Astrocyte (in vitro differentiated cells and primary cell): ENCODE data around the gene AP2B1. TPM values are rescaled to one million over a fixed set of nuclear protein-coding genes. Genes with fewer than 3 reads are reported as not detected.
A peak's percentile ranks its signal among the peaks of the same experiment; 100 is the strongest.

Experiments
- DNase-seq: peaks from one replicate; pipeline ENCODE4 v3.0.0-alpha.2; 2010; ENCODE audit warnings: low read depth
- FAIRE-seq: peaks from 2 replicates; lab custom pipeline; 2011; peaks lifted over from hg19 to GRCh38; lab: Jason Lieb, UNC
- H2AFZ ChIP-seq: 2 replicates; pipeline ENCODE4 v1.6.0; 2012; ENCODE audit warnings: low read depth, low read length, inconsistent platforms
- H3K27ac ChIP-seq: 2 replicates; pipeline ENCODE4 v1.5.1; 2011; ENCODE audit warnings: low read depth, low read length, inconsistent platforms
- H3K27me3 ChIP-seq: 2 replicates; pipeline ENCODE4 v1.6.0; 2011; ENCODE audit warnings: low read length, inconsistent platforms; ENCODE audit not compliant: insufficient read depth
- H3K36me3 ChIP-seq: 2 replicates; pipeline ENCODE4 v1.5.1; 2011; ENCODE audit warnings: low read length, inconsistent platforms; ENCODE audit not compliant: insufficient read depth
- H3K4me1 ChIP-seq: 2 replicates; pipeline ENCODE4 v1.5.1; 2011; ENCODE audit warnings: low read length, inconsistent platforms; ENCODE audit not compliant: insufficient read depth
- H3K4me2 ChIP-seq: 2 replicates; pipeline ENCODE4 v1.6.0; 2012; ENCODE audit warnings: low read length, inconsistent platforms
- H3K4me3 ChIP-seq: 2 replicates; pipeline ENCODE4 v1.5.1; 2011; ENCODE audit warnings: low read depth, mild to moderate bottlenecking, low read length, inconsistent platforms; ENCODE audit not compliant: insufficient read depth
- H3K79me2 ChIP-seq: 2 replicates; pipeline ENCODE4 v1.6.0; 2012; ENCODE audit warnings: mild to moderate bottlenecking, low read length, inconsistent platforms; ENCODE audit not compliant: insufficient read depth
- H3K9ac ChIP-seq: 2 replicates; pipeline ENCODE4 v1.6.0; 2012; ENCODE audit warnings: mild to moderate bottlenecking, low read length, inconsistent platforms
- H3K9me3 ChIP-seq: 2 replicates; pipeline ENCODE4 v1.5.1; 2012; ENCODE audit warnings: low read depth, mild to moderate bottlenecking, low read length, inconsistent platforms; ENCODE audit not compliant: insufficient read depth
- H4K20me1 ChIP-seq: 2 replicates; pipeline ENCODE4 v1.6.0; 2012; ENCODE audit warnings: low read length, inconsistent platforms; ENCODE audit not compliant: insufficient read depth
- H3K27ac Mint-ChIP-seq: one replicate; pipeline ENCODE4 v1.8.0; 2021; ENCODE audit warnings: mild to moderate bottlenecking, mixed read lengths; ENCODE audit not compliant: unreplicated experiment
- H3K27me3 Mint-ChIP-seq: one replicate; pipeline ENCODE4 v1.8.0; 2021; ENCODE audit warnings: low read depth, mixed read lengths; ENCODE audit not compliant: unreplicated experiment
- H3K36me3 Mint-ChIP-seq: one replicate; pipeline ENCODE4 v1.8.0; 2021; ENCODE audit warnings: low read depth, mixed read lengths; ENCODE audit not compliant: unreplicated experiment
- H3K4me1 Mint-ChIP-seq: one replicate; pipeline ENCODE4 v1.8.0; 2021; ENCODE audit warnings: low read depth, mixed read lengths; ENCODE audit not compliant: unreplicated experiment
- H3K4me3 Mint-ChIP-seq: one replicate; pipeline ENCODE4 v1.8.0; 2021; ENCODE audit warnings: mild to moderate bottlenecking, moderate library complexity, mixed read lengths; ENCODE audit not compliant: unreplicated experiment
- H3K9me3 Mint-ChIP-seq: one replicate; pipeline ENCODE4 v1.8.0; 2021; ENCODE audit warnings: mild to moderate bottlenecking, mixed read lengths; ENCODE audit not compliant: unreplicated experiment
- CTCF ChIP-seq: IDR thresholded peaks from 2 replicates; pipeline ENCODE4 v1.5.1; 2011; ENCODE audit warnings: low read depth, mild to moderate bottlenecking, inconsistent platforms, low read length, moderate library complexity; ENCODE audit not compliant: insufficient read depth
- EZH2 ChIP-seq: IDR thresholded peaks from 2 replicates; pipeline ENCODE4 v1.6.1; 2012; ENCODE audit warnings: mild to moderate bottlenecking, low read length, inconsistent platforms; ENCODE audit not compliant: insufficient read depth
- total RNA-seq: library from RNA; stranded (reverse); gene quantifications from 2 replicates; pipeline ENCODE4 v1.2.1, GENCODE V29; 2021

The AP2B1 gene
- total RNA-seq, 1 donor from 2014 or later, result 313 TPM

GRCh38 chr17:35568561-35568960, 18.6 kb upstream of the AP2B1 start:
- H3K9me3 Mint-ChIP-seq, result no peaks in the 10 kb centered on the region
- H3K27me3 Mint-ChIP-seq, result peaks cover 19% of the 10 kb centered on the region
- H3K27me3 ChIP-seq, result peaks cover 5% of the 10 kb centered on the region
- peak overlapping the region; percentile 97 for H3K4me3 ChIP-seq
- peak overlapping the region; percentile 98 for H3K4me2 ChIP-seq
- no peak for TF ChIP-seq EZH2
- TF ChIP-seq CTCF, result no peak
- H3K4me3 Mint-ChIP-seq, result peak overlapping the region; percentile 96
- FAIRE-seq (no peak), DNase-seq (peak; percentile 41)
- H3K27ac ChIP-seq, result peak overlapping the region; percentile 87
- no peaks in the 10 kb centered on the region for H3K36me3 ChIP-seq
- peaks cover 5% of the 10 kb centered on the region for H4K20me1 ChIP-seq
- peaks cover 42% of the 10 kb centered on the region for H3K79me2 ChIP-seq
- H2AFZ ChIP-seq, result peak overlapping the region; percentile 86
- H3K4me1 ChIP-seq, result peaks cover 10% of the 10 kb centered on the region
- peak overlapping the region; percentile 95 for H3K9ac ChIP-seq
- H3K36me3 Mint-ChIP-seq, result no peaks in the 10 kb centered on the region
- H3K4me1 Mint-ChIP-seq, result peaks cover 9% of the 10 kb centered on the region
- no peaks in the 10 kb centered on the region for H3K9me3 ChIP-seq
- peak overlapping the region; percentile 98 for H3K27ac Mint-ChIP-seq

- Histone ChIP-seq H3K4me2 (peak overlapping the region; percentile 98), H3K79me2 (peaks cover 42% of the 10 kb centered on the region), H3K9me3 (no peaks in the 10 kb centered on the region), H3K9ac (no peak overlapping the region), H3K27me3 (peaks cover 5% of the 10 kb centered on the region), H3K4me1 (peaks cover 10% of the 10 kb centered on the region), H4K20me1 (peaks cover 5% of the 10 kb centered on the region), H3K4me3 (peak overlapping the region; percentile 97), H3K36me3 (no peaks in the 10 kb centered on the region), H2AFZ (no peak overlapping the region), H3K27ac (no peak overlapping the region)
- DNase-seq (no peak), FAIRE-seq (no peak)
- Mint-ChIP-seq H3K27ac (no peak overlapping the region), H3K27me3 (peaks cover 17% of the 10 kb centered on the region), H3K4me1 (peaks cover 9% of the 10 kb centered on the region), H3K9me3 (no peaks in the 10 kb centered on the region), H3K36me3 (no peaks in the 10 kb centered on the region), H3K4me3 (peak overlapping the region; percentile 96)
- TF ChIP-seq EZH2, result no peak
- no peak for TF ChIP-seq CTCF
Measured at GRCh38 chr17:35569405-35569804, 17.7 kb upstream of the AP2B1 start.

- no peak overlapping the region for H3K4me3 ChIP-seq
- H3K36me3 ChIP-seq, result peaks cover 4% of the 10 kb centered on the region
- no peak overlapping the region for H3K4me2 ChIP-seq
- FAIRE-seq, result no peak
- DNase-seq, result no peak
- H3K79me2 ChIP-seq, result peaks cover 18% of the 10 kb centered on the region
- H3K27ac ChIP-seq, result no peak overlapping the region
- peaks cover 13% of the 10 kb centered on the region for H3K4me1 ChIP-seq
- H3K27ac Mint-ChIP-seq, result no peak overlapping the region
- H3K9me3 ChIP-seq, result no peaks in the 10 kb centered on the region
- TF ChIP-seq EZH2, result no peak
- TF ChIP-seq CTCF, result no peak
- no peaks in the 10 kb centered on the region for H3K27me3 ChIP-seq
- no peak overlapping the region for H3K9ac ChIP-seq
- H3K4me1 Mint-ChIP-seq, result peaks cover 5% of the 10 kb centered on the region
- H2AFZ ChIP-seq, result no peak overlapping the region
- no peaks in the 10 kb centered on the region for H4K20me1 ChIP-seq
- H3K36me3 Mint-ChIP-seq, result no peaks in the 10 kb centered on the region
- H3K9me3 Mint-ChIP-seq, result no peaks in the 10 kb centered on the region
- H3K4me3 Mint-ChIP-seq, result no peak overlapping the region
- no peaks in the 10 kb centered on the region for H3K27me3 Mint-ChIP-seq
Measured at GRCh38 chr17:35575759-35576158, 11.4 kb upstream of the AP2B1 start.
